Measurements from ENCODE around the gene PNP. TPM values are rescaled to one million over a fixed set of nuclear protein-coding genes. Genes with fewer than 3 reads are reported as not detected.

Gene PNP
- total and polyA plus RNA-seq, 8 donors: 6.2 to 24.0 (median 9.2) TPM

GRCh38 chr14:20524027-20524426 is 54.8 kb downstream of the PNP start:
- TF ChIP-seq, protein P1, sequence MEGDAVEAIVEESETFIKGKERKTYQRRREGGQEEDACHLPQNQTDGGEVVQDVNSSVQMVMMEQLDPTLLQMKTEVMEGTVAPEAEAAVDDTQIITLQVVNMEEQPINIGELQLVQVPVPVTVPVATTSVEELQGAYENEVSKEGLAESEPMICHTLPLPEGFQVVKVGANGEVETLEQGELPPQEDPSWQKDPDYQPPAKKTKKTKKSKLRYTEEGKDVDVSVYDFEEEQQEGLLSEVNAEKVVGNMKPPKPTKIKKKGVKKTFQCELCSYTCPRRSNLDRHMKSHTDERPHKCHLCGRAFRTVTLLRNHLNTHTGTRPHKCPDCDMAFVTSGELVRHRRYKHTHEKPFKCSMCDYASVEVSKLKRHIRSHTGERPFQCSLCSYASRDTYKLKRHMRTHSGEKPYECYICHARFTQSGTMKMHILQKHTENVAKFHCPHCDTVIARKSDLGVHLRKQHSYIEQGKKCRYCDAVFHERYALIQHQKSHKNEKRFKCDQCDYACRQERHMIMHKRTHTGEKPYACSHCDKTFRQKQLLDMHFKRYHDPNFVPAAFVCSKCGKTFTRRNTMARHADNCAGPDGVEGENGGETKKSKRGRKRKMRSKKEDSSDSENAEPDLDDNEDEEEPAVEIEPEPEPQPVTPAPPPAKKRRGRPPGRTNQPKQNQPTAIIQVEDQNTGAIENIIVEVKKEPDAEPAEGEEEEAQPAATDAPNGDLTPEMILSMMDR (IDR thresholded peaks at IDR 0.05): no peak
- Histone ChIP-seq H3K4me1 (no peaks in the 10 kb centered on the region), H3K36me3 (no peaks in the 10 kb centered on the region), H3K27ac (no peak overlapping the region), H3K27me3 (peaks cover 0 to 3% (median 0%) of the 10 kb centered on the region in 4 donors), H3K9me3 (no peaks in the 10 kb centered on the region), H3K4me3 (no peak overlapping the region)
- intact Hi-C loops (cut with DNase I): no loop called here
- no peak for FAIRE-seq
- ATAC-seq: no peak
- DNase-seq: no peak
- WGBS, 2 donors: 80 to 82% methylated on average over 2 of the region's 2 CpGs

Other genes with a start within 250 kb of the PNP start
- not detected for gene OR11H6, start 245.7 kb upstream of the PNP start, total RNA-seq
- not detected for gene OR11H6, start 245.7 kb upstream of the PNP start, polyA plus RNA-seq
- gene OR11H7, start 240.4 kb upstream of the PNP start, total RNA-seq: not detected
- not detected for gene OR11H7, start 240.4 kb upstream of the PNP start, polyA plus RNA-seq
- not detected for gene OR11H4, start 230.1 kb upstream of the PNP start, total RNA-seq
- not detected for gene OR11H4, start 230.1 kb upstream of the PNP start, polyA plus RNA-seq
- 10 to 100 TPM in 1 of 6 donors, 1 to 10 TPM in 5; 6.9 to 12.9 (median 7.7) TPM for gene TTC5, start 163.5 kb upstream of the PNP start, total RNA-seq
- 1 to 10 TPM; 3.7 to 5.1 TPM for gene TTC5, start 163.5 kb upstream of the PNP start, polyA plus RNA-seq
- 10 to 100 TPM; 17.4 to 34.0 (median 25.0) TPM for gene CCNB1IP1, start 136.1 kb upstream of the PNP start, total RNA-seq
- gene CCNB1IP1, start 136.1 kb upstream of the PNP start, polyA plus RNA-seq: 10 to 100 TPM; 37.4 to 55.3 TPM
- gene PARP2, start 125.8 kb upstream of the PNP start, total RNA-seq: 10 to 100 TPM in 3 of 6 donors, 1 to 10 TPM in 3; 6.1 to 12.5 (median 9.8) TPM
- gene PARP2, start 125.8 kb upstream of the PNP start, polyA plus RNA-seq: 10 to 100 TPM; 10.7 to 21.8 TPM
- gene TEP1, start 55.9 kb upstream of the PNP start, total RNA-seq: 10 to 100 TPM in 3 of 6 donors, 1 to 10 TPM in 3; 7.5 to 26.6 (median 9.6) TPM
- 10 to 100 TPM; 13.3 to 14.8 TPM for gene TEP1, start 55.9 kb upstream of the PNP start, polyA plus RNA-seq
- gene KLHL33, start 33.2 kb upstream of the PNP start, total RNA-seq: under 1 TPM; 0.08 to 0.34 (median 0.13) TPM
- gene KLHL33, start 33.2 kb upstream of the PNP start, polyA plus RNA-seq: under 1 TPM; 0.12 to 0.15 TPM
- 10 to 100 TPM; 11.4 to 16.0 (median 13.9) TPM for gene OSGEP, start 14.6 kb upstream of the PNP start, total RNA-seq
- gene OSGEP, start 14.6 kb upstream of the PNP start, polyA plus RNA-seq: 10 to 100 TPM; 41.2 to 69.8 TPM
- 100 to 1,000 TPM in 1 of 6 donors, 10 to 100 TPM in 5; 50.9 to 107 (median 64.6) TPM for gene APEX1, start 14.2 kb upstream of the PNP start, total RNA-seq
- 10 to 100 TPM; 53.9 to 88.2 TPM for gene APEX1, start 14.2 kb upstream of the PNP start, polyA plus RNA-seq
- 10 to 100 TPM in 5 of 6 donors, 1 to 10 TPM in 1; 8.9 to 20.5 (median 14.4) TPM for gene PIP4P1, start 8.0 kb upstream of the PNP start, total RNA-seq
- gene PIP4P1, start 8.0 kb upstream of the PNP start, polyA plus RNA-seq: 10 to 100 TPM; 26.8 to 38.2 TPM
- gene RNASE10, start 36.1 kb downstream of the PNP start, total RNA-seq: under 1 TPM in 5 of 6 donors, not detected in 1; 0.13 to 0.62 (median 0.28) TPM
- under 1 TPM in 1 of 2 donors, not detected in 1; 0.19 TPM for gene RNASE10, start 36.1 kb downstream of the PNP start, polyA plus RNA-seq
- gene RNASE9, start 91.6 kb downstream of the PNP start, total RNA-seq: not detected
- not detected for gene RNASE9, start 91.6 kb downstream of the PNP start, polyA plus RNA-seq
- gene RNASE11, start 118.6 kb downstream of the PNP start, total RNA-seq: not detected
- gene RNASE11, start 118.6 kb downstream of the PNP start, polyA plus RNA-seq: not detected
- not detected for gene RNASE12, start 122.0 kb downstream of the PNP start, total RNA-seq
- gene RNASE12, start 122.0 kb downstream of the PNP start, polyA plus RNA-seq: not detected
- not detected for gene OR6S1, start 172.3 kb downstream of the PNP start, total RNA-seq
- gene OR6S1, start 172.3 kb downstream of the PNP start, polyA plus RNA-seq: not detected
- 10 to 100 TPM; 13.6 to 26.7 (median 15.4) TPM for gene RNASE4, start 215.2 kb downstream of the PNP start, total RNA-seq
- gene RNASE4, start 215.2 kb downstream of the PNP start, polyA plus RNA-seq: 10 to 100 TPM in 1 of 2 donors, 1 to 10 TPM in 1; 9.6 to 24.7 TPM
- 10 to 100 TPM in 5 of 6 donors, 1 to 10 TPM in 1; 9.8 to 16.0 (median 13.3) TPM for gene ANG, start 219.4 kb downstream of the PNP start, total RNA-seq
- 10 to 100 TPM; 11.8 to 14.7 TPM for gene ANG, start 219.4 kb downstream of the PNP start, polyA plus RNA-seq